ENCODE results near the gene SEPSECS. TPM values are rescaled to one million over a fixed set of nuclear protein-coding genes. Genes with fewer than 3 reads are reported as not detected.

The SEPSECS gene
- total RNA-seq, 1 experiment from 2014 or later, result 7.5 TPM

- intact Hi-C loops (cut with micrococcal nuclease; ENCODE audit: unreplicated experiment), result no loop called here
- TF ChIP-seq, protein P1, sequence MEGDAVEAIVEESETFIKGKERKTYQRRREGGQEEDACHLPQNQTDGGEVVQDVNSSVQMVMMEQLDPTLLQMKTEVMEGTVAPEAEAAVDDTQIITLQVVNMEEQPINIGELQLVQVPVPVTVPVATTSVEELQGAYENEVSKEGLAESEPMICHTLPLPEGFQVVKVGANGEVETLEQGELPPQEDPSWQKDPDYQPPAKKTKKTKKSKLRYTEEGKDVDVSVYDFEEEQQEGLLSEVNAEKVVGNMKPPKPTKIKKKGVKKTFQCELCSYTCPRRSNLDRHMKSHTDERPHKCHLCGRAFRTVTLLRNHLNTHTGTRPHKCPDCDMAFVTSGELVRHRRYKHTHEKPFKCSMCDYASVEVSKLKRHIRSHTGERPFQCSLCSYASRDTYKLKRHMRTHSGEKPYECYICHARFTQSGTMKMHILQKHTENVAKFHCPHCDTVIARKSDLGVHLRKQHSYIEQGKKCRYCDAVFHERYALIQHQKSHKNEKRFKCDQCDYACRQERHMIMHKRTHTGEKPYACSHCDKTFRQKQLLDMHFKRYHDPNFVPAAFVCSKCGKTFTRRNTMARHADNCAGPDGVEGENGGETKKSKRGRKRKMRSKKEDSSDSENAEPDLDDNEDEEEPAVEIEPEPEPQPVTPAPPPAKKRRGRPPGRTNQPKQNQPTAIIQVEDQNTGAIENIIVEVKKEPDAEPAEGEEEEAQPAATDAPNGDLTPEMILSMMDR (IDR thresholded peaks at IDR 0.05; ENCODE audit: unreplicated experiment), result no peak
- CTCF ChIA-PET, result no interaction called here
- Mint-ChIP-seq H3K4me3 (ENCODE audit: low read depth, unreplicated experiment) (no peak overlapping the region), H3K36me3 (ENCODE audit: insufficient read depth, unreplicated experiment) (no peaks in the 10 kb centered on the region), H3K27ac (ENCODE audit: unreplicated experiment) (no peak overlapping the region), H3K4me1 (ENCODE audit: low read depth, unreplicated experiment) (no peaks in the 10 kb centered on the region), H3K9me3 (ENCODE audit: low read depth, unreplicated experiment) (no peaks in the 10 kb centered on the region), H3K27me3 (ENCODE audit: unreplicated experiment) (no peaks in the 10 kb centered on the region)
- no TSS peak for BruUV-seq (replicated peaks)
- no peak for DNase-seq
Measured at GRCh38 chr4:25110527-25111329, 49.5 kb downstream of the SEPSECS start.

- TF ChIP-seq, protein P1 (IDR thresholded peaks at IDR 0.05; ENCODE audit: unreplicated experiment), result no peak
- no peak overlapping the region for H3K4me3 Mint-ChIP-seq (ENCODE audit: low read depth, unreplicated experiment)
- H3K36me3 Mint-ChIP-seq (ENCODE audit: insufficient read depth, unreplicated experiment), result no peaks in the 10 kb centered on the region
- H3K4me1 Mint-ChIP-seq (ENCODE audit: low read depth, unreplicated experiment), result no peaks in the 10 kb centered on the region
- H3K9me3 Mint-ChIP-seq (ENCODE audit: low read depth, unreplicated experiment), result no peaks in the 10 kb centered on the region
- no TSS peak for BruUV-seq (replicated peaks)
- no peak for DNase-seq
- no peak overlapping the region for H3K27ac Mint-ChIP-seq (ENCODE audit: unreplicated experiment)
- no peaks in the 10 kb centered on the region for H3K27me3 Mint-ChIP-seq (ENCODE audit: unreplicated experiment)
- intact Hi-C loops (cut with micrococcal nuclease; ENCODE audit: unreplicated experiment), result no loop called here
- CTCF ChIA-PET, result no interaction called here
Measured at GRCh38 chr4:25109511-25109910, 50.7 kb downstream of the SEPSECS start.

DNA sequence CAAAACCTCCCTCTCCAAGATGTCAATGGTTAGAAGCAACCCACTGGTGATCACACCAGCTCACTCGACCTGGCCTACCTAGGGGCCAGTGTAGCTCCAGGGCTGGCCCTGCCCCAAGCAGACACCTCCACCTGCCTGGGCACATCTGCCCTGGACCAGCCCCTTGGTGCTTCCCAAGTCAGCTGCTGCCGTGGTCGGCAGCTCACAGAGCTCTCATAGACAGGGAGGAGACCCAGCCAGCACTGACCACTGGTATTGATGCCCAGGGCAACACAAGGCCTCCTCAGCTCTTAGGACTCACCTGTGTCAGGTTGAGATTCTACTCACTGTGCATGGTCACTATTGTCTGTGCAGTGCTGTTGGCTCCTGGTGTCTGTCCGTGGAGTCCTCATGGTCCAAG, 51.7 kb downstream of the SEPSECS start:
- TF ChIP-seq, protein P1 (IDR thresholded peaks at IDR 0.05; ENCODE audit: unreplicated experiment), result no peak
- DNase-seq, result no peak
- intact Hi-C loops (cut with micrococcal nuclease; ENCODE audit: unreplicated experiment), result no loop called here
- no peaks in the 10 kb centered on the region for H3K36me3 Mint-ChIP-seq (ENCODE audit: insufficient read depth, unreplicated experiment)
- CTCF ChIA-PET, result no interaction called here
- BruUV-seq (replicated peaks), result no TSS peak
- H3K27ac Mint-ChIP-seq (ENCODE audit: unreplicated experiment), result no peak overlapping the region
- no peaks in the 10 kb centered on the region for H3K27me3 Mint-ChIP-seq (ENCODE audit: unreplicated experiment)
- no peak overlapping the region for H3K4me3 Mint-ChIP-seq (ENCODE audit: low read depth, unreplicated experiment)
- H3K9me3 Mint-ChIP-seq (ENCODE audit: low read depth, unreplicated experiment), result no peaks in the 10 kb centered on the region
- H3K4me1 Mint-ChIP-seq (ENCODE audit: low read depth, unreplicated experiment), result no peaks in the 10 kb centered on the region

GRCh38 chr4:25107827-25108516, 52.3 kb downstream of the SEPSECS start:
- CTCF ChIA-PET, result no interaction called here
- TF ChIP-seq, protein P1 (IDR thresholded peaks at IDR 0.05; ENCODE audit: unreplicated experiment), result no peak
- Mint-ChIP-seq H3K27ac (ENCODE audit: unreplicated experiment) (no peak overlapping the region), H3K36me3 (ENCODE audit: insufficient read depth, unreplicated experiment) (no peaks in the 10 kb centered on the region), H3K9me3 (ENCODE audit: low read depth, unreplicated experiment) (no peaks in the 10 kb centered on the region), H3K27me3 (ENCODE audit: unreplicated experiment) (no peaks in the 10 kb centered on the region), H3K4me1 (ENCODE audit: low read depth, unreplicated experiment) (no peaks in the 10 kb centered on the region), H3K4me3 (ENCODE audit: low read depth, unreplicated experiment) (no peak overlapping the region)
- intact Hi-C loops (cut with micrococcal nuclease; ENCODE audit: unreplicated experiment), result no loop called here
- BruUV-seq (replicated peaks), result no TSS peak
- DNase-seq, result no peak
